Measurements from ENCODE around the gene CYSLTR2.
A peak's percentile ranks its signal among the peaks of the same experiment; 100 is the strongest.

CYSLTR2 gene

DNA sequence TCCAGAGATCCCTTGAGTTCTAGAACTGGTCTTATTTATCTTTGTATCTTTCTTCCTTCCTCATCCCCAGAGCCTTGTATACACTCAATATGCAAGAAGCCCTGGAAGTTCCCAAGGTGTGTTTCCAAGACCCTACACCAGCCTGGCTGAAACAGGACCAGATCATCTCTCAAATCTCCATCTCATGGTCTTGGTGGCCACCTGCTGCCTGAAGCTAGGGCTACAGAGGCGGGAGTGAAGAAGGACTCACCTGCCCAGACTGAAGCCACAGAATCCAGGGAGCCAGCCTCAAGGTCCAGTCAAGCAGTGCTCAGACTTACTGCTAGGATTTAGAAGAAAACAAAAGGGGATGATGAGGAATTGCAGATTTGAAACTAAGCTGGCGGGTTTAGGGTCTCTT is 6.1 kb upstream of the CYSLTR2 start:
- DNase-seq (ENCODE audit: low read depth) = no peak
- no peak overlapping the region for H3K4me3 ChIP-seq (ENCODE audit: control insufficient read depth, low read depth, low read length)
- TF ChIP-seq, protein P1, sequence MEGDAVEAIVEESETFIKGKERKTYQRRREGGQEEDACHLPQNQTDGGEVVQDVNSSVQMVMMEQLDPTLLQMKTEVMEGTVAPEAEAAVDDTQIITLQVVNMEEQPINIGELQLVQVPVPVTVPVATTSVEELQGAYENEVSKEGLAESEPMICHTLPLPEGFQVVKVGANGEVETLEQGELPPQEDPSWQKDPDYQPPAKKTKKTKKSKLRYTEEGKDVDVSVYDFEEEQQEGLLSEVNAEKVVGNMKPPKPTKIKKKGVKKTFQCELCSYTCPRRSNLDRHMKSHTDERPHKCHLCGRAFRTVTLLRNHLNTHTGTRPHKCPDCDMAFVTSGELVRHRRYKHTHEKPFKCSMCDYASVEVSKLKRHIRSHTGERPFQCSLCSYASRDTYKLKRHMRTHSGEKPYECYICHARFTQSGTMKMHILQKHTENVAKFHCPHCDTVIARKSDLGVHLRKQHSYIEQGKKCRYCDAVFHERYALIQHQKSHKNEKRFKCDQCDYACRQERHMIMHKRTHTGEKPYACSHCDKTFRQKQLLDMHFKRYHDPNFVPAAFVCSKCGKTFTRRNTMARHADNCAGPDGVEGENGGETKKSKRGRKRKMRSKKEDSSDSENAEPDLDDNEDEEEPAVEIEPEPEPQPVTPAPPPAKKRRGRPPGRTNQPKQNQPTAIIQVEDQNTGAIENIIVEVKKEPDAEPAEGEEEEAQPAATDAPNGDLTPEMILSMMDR (conservative IDR thresholded peaks at IDR 0.05; ENCODE audit: control insufficient read depth, insufficient read depth, low read depth, low read length) = no peak

DNA sequence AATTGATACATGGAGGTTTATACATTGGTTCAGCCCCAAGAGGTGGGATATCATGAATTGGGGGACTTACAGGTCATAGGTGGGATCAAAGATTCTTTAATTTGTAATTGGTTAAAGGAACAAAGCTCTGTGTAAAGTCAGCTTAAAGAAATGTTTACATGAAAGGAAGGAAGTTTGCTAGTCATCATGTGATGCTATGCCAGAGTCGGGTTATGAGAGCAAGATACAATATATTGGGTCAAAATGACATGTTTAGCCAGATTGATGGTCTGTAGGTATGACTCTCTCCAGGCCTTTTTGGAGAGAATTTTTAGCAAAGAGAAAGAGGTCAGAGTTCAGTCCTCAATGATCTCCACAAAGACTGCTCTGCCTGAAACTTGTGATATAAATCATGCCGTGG is 5.3 kb upstream of the CYSLTR2 start:
- TF ChIP-seq, protein P1 (conservative IDR thresholded peaks at IDR 0.05; ENCODE audit: control insufficient read depth, insufficient read depth, low read depth, low read length) = no peak
- no peak overlapping the region for H3K4me3 ChIP-seq (ENCODE audit: control insufficient read depth, low read depth, low read length)
- DNase-seq (ENCODE audit: low read depth) = no peak

DNA sequence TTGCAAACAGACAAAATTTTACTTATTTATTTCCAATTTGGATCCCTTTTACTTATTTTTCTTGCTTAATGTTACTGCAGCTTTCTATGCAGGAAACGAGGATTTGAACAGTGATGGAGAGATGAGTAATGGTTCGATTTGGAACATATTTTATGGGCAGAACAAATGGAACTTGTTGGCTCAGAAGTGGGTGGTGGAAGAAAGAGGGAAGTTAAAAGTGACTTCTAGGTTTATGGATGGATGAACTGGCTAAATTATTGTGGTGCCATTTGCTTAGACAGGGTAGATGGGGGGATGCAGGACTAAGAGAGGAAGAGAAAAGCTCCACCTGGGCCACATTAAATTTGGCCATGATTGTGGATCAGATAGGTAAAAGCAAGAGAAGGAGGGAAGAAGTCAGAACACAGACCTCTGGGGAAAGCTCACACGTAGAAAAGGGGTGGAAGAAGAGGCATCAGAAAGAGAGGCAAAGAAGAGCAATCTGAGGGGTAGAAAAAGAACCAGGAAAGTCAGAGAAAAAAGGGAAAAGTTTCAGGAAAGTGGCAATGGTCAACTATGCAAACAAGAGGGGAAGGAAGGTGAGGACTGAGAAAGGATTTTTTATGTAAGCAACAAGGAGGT is 768 bp upstream of the CYSLTR2 start:
- no peak for DNase-seq (ENCODE audit: low read depth)
- TF ChIP-seq, protein P1 (conservative IDR thresholded peaks at IDR 0.05; ENCODE audit: control insufficient read depth, insufficient read depth, low read depth, low read length) = no peak
- H3K4me3 ChIP-seq (ENCODE audit: control insufficient read depth, low read depth, low read length) = no peak overlapping the region

DNA sequence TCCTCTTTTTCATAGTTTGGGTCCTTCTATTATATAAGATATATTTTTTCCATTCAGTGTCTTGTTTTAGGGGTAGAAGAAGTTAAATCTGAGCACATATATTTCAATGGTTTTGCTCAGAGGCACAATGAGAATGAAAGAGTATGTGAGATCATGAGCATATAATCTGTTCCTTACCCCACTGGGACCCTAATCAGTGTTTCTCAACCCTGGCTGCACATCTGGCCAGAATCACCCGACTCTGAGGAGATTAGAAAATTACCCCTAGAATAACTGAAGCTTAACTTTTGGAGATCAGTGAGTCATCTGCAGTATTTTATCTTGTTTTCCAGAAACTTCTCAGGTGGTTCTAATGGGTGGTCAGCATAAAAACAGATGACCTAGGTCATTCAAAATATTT is 782 bp downstream of the CYSLTR2 start:
- TF ChIP-seq, protein P1 (conservative IDR thresholded peaks at IDR 0.05; ENCODE audit: control insufficient read depth, insufficient read depth, low read depth, low read length) = no peak
- peak; percentile 4 for DNase-seq (ENCODE audit: low read depth)
- H3K4me3 ChIP-seq (ENCODE audit: control insufficient read depth, low read depth, low read length) = no peak overlapping the region

DNA sequence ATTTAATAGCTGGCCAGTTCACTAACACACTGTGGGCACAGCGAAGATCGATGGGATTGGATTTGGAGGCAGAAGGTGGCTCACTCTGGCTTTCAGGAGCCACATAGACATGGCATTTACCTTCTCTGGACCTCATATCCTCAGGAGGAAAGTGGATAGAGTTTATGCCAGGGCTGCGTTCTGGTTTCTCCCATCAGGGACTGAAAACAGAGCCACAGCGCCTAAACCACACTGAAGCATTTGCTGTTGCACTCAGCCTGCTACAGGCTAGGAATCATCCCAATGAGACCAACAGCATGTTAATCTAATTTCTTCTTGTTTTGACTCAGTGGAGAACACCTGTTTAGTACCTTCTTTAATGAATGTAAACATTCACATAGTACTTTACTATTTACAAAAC is 1.6 kb downstream of the CYSLTR2 start:
- H3K4me3 ChIP-seq (ENCODE audit: control insufficient read depth, low read depth, low read length) = no peak overlapping the region
- DNase-seq (ENCODE audit: low read depth) = no peak
- TF ChIP-seq, protein P1 (conservative IDR thresholded peaks at IDR 0.05; ENCODE audit: control insufficient read depth, insufficient read depth, low read depth, low read length) = no peak

DNA sequence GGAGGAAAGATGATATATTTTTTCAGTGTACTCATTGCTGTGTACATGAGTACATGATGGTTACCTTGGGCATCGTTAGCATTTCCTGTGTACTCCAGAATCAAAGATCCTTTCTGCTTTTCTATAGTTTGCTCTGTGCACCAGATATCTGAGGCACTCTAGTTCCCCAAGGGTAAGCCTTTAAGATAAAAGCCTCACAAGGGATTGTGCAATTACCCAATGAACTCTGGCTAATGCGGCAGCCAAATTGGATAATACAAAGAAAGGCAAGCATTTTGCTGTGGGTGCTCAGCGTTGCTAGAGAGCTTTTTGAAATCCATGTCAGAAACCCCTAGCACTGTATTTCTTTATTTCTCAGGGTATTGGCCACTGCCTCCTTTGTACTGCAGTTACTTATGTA is 2.9 kb downstream of the CYSLTR2 start:
- H3K4me3 ChIP-seq (ENCODE audit: control insufficient read depth, low read depth, low read length) = no peak overlapping the region
- TF ChIP-seq, protein P1 (conservative IDR thresholded peaks at IDR 0.05; ENCODE audit: control insufficient read depth, insufficient read depth, low read depth, low read length) = no peak
- DNase-seq (ENCODE audit: low read depth) = no peak
